ENCODE data around the gene CYP2F1. TPM values are rescaled to one million over a fixed set of nuclear protein-coding genes. Genes with fewer than 3 reads are reported as not detected.

Gene CYP2F1
- total RNA-seq, 1 donor from 2014 or later = not detected

DNA sequence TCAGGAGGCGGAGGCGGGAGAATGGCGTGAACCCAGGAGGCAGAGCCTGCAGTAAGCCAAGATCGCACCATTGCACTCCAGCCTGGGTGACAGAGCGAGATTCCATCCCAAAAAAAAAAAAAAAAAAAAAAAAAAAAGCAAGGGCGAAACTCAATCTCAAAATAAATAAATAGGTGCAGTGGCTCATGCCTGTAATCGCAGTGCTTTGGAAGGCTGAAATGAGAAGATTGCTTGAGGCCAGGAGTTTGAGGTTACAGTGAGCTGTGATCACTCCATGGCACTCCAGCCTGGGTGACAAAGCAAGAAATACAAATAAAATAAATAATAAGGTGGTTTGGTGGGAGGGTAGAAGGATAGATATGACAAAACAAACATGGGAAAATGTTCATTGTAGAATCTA, 39.8 kb downstream of the CYP2F1 start:
- no peak for DNase-seq (ENCODE audit: low spot score)
- no peaks in the 10 kb centered on the region for H3K36me3 Mint-ChIP-seq (ENCODE audit: low read depth)
- H3K27ac Mint-ChIP-seq (ENCODE audit: unreplicated experiment) = no peak overlapping the region
- H3K4me3 Mint-ChIP-seq (ENCODE audit: unreplicated experiment) = no peak overlapping the region
- peaks cover 13% of the 10 kb centered on the region for H3K27me3 Mint-ChIP-seq (ENCODE audit: low read depth)
- peaks cover 6% of the 10 kb centered on the region for H3K9me3 Mint-ChIP-seq (ENCODE audit: low read depth)
- H3K4me1 Mint-ChIP-seq (ENCODE audit: low read depth) = no peaks in the 10 kb centered on the region
- TF ChIP-seq, protein P1, sequence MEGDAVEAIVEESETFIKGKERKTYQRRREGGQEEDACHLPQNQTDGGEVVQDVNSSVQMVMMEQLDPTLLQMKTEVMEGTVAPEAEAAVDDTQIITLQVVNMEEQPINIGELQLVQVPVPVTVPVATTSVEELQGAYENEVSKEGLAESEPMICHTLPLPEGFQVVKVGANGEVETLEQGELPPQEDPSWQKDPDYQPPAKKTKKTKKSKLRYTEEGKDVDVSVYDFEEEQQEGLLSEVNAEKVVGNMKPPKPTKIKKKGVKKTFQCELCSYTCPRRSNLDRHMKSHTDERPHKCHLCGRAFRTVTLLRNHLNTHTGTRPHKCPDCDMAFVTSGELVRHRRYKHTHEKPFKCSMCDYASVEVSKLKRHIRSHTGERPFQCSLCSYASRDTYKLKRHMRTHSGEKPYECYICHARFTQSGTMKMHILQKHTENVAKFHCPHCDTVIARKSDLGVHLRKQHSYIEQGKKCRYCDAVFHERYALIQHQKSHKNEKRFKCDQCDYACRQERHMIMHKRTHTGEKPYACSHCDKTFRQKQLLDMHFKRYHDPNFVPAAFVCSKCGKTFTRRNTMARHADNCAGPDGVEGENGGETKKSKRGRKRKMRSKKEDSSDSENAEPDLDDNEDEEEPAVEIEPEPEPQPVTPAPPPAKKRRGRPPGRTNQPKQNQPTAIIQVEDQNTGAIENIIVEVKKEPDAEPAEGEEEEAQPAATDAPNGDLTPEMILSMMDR (IDR thresholded peaks at IDR 0.05) = no peak

DNA sequence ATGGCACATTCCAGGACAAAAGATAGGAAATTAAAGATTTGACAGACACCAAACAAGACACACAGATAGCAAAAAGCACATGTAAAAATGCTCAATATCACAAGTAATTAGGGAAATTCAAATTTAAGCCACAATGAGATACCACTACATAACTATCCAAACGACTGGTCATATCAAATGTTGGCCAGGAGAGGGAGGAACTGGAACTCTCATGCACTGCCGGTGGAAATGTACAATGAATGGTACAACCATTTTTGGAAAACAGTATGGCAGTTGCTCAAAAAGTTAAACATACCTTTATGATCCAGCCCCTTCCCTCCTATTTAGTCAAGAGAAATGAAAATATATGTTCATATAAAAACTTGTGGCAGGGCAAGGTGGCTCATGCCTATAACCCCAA, 42.0 kb downstream of the CYP2F1 start:
- peaks cover 13% of the 10 kb centered on the region for H3K27me3 Mint-ChIP-seq (ENCODE audit: low read depth)
- DNase-seq (ENCODE audit: low spot score) = no peak
- H3K4me3 Mint-ChIP-seq (ENCODE audit: unreplicated experiment) = no peak overlapping the region
- H3K36me3 Mint-ChIP-seq (ENCODE audit: low read depth) = no peaks in the 10 kb centered on the region
- no peaks in the 10 kb centered on the region for H3K4me1 Mint-ChIP-seq (ENCODE audit: low read depth)
- TF ChIP-seq, protein P1 (IDR thresholded peaks at IDR 0.05) = peak; percentile 17
- H3K27ac Mint-ChIP-seq (ENCODE audit: unreplicated experiment) = no peak overlapping the region
- peaks cover 6% of the 10 kb centered on the region for H3K9me3 Mint-ChIP-seq (ENCODE audit: low read depth)

DNA sequence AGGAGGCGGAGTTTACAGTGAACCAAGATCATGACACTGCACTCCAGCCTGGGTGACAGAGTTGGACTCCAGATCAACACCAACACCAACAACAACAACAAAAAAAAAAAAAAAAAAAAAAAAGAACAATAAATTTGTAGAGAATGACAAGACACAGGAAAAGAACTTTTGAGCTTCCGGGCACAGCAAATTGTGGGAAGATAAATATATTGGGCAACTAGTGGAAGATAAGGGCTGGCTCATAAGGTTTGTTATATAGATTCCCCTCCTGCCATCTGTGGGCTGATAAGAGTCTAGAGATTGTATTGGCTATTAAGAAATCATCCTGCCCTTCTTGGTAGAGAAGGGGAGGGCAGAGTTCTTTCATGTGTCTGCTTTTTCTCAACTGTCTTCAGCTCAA, 45.6 kb downstream of the CYP2F1 start:
- Mint-ChIP-seq H3K27me3 (ENCODE audit: low read depth) (peaks cover 5% of the 10 kb centered on the region), H3K9me3 (ENCODE audit: low read depth) (peaks cover 6% of the 10 kb centered on the region), H3K27ac (ENCODE audit: unreplicated experiment) (no peak overlapping the region), H3K4me1 (ENCODE audit: low read depth) (no peaks in the 10 kb centered on the region), H3K4me3 (ENCODE audit: unreplicated experiment) (no peak overlapping the region), H3K36me3 (ENCODE audit: low read depth) (no peaks in the 10 kb centered on the region)
- TF ChIP-seq, protein P1 (IDR thresholded peaks at IDR 0.05) = no peak
- DNase-seq (ENCODE audit: low spot score) = no peak

DNA sequence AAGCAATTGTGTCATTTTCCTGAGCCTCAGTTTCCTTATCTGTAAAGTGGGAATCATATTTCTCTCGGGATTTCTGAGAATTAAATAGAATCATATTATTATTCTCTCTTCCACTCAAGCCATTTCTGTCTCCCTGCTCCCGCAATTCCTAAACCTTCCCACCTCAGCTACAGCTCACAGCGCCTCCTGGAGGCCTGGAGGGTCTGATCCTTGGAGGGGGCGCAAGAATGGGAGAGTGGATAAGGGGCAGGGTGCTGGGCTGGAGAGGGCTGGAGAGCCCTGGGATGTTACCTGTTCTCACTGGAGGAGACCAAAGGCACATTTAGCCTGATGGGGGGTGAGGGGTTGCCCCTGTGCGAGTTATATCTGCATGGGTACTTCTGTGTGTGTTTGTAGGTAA, 47.7 kb downstream of the CYP2F1 start:
- Mint-ChIP-seq H3K4me3 (ENCODE audit: unreplicated experiment) (no peak overlapping the region), H3K4me1 (ENCODE audit: low read depth) (no peaks in the 10 kb centered on the region), H3K27me3 (ENCODE audit: low read depth) (no peaks in the 10 kb centered on the region), H3K27ac (ENCODE audit: unreplicated experiment) (no peak overlapping the region), H3K36me3 (ENCODE audit: low read depth) (no peaks in the 10 kb centered on the region), H3K9me3 (ENCODE audit: low read depth) (peaks cover 3% of the 10 kb centered on the region)
- no peak for DNase-seq (ENCODE audit: low spot score)
- TF ChIP-seq, protein P1 (IDR thresholded peaks at IDR 0.05) = peak; percentile 41

DNA sequence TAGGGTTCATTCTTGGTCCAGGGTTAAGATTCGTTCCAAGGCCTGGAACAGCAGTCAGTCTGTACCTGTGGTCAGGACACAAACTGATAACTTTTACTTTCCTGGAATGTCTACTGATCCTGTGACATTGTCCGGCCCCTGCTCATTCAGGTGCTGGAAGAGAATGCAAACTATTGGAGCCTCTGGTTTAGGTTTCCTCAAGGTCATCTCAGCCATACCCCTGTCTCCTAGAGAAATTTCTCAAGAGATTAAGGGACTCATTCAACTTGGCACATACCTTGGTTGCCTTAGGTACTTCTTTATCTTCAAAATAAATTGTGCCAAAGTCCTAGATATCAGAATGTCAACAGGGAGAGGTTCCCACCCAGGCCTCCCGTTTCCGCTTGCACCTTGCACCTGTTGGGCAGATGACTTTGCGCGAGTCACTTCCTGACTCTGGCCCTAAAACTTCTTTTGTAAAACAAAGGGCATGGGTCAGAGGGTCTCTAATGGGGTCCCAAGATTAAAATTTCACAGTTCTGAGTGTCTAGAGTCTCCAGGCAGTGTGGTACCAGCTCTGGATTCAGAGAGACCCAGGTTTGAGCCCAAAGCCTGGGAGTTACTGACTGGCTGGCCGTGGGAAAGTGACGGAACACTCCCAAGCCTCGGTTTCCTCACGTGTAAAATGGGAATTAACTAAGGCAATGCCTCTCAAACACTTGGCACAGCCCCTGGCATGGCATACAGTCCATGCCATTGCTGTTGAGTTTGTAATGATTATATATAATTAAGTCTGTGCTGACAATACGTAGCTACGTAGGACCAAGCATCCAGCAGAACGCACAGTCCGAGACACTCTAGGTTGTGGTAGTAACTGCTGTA, 52.9 kb downstream of the CYP2F1 start:
- TF ChIP-seq, protein P1 (IDR thresholded peaks at IDR 0.05) = no peak
- H3K36me3 Mint-ChIP-seq (ENCODE audit: low read depth) = no peaks in the 10 kb centered on the region
- H3K27ac Mint-ChIP-seq (ENCODE audit: unreplicated experiment) = no peak overlapping the region
- H3K4me3 Mint-ChIP-seq (ENCODE audit: unreplicated experiment) = no peak overlapping the region
- no peaks in the 10 kb centered on the region for H3K4me1 Mint-ChIP-seq (ENCODE audit: low read depth)
- no peak for DNase-seq (ENCODE audit: low spot score)
- no peaks in the 10 kb centered on the region for H3K9me3 Mint-ChIP-seq (ENCODE audit: low read depth)
- H3K27me3 Mint-ChIP-seq (ENCODE audit: low read depth) = peaks cover 2% of the 10 kb centered on the region

All from chondrocyte (in vitro differentiated cells).